ENCODE measurements around the gene TARBP2. TPM values are rescaled to one million over a fixed set of nuclear protein-coding genes. Genes with fewer than 3 reads are reported as not detected.

Gene TARBP2
- total and polyA plus RNA-seq, 7 donors: 7.6 to 23.3 (median 10.8) TPM

DNA sequence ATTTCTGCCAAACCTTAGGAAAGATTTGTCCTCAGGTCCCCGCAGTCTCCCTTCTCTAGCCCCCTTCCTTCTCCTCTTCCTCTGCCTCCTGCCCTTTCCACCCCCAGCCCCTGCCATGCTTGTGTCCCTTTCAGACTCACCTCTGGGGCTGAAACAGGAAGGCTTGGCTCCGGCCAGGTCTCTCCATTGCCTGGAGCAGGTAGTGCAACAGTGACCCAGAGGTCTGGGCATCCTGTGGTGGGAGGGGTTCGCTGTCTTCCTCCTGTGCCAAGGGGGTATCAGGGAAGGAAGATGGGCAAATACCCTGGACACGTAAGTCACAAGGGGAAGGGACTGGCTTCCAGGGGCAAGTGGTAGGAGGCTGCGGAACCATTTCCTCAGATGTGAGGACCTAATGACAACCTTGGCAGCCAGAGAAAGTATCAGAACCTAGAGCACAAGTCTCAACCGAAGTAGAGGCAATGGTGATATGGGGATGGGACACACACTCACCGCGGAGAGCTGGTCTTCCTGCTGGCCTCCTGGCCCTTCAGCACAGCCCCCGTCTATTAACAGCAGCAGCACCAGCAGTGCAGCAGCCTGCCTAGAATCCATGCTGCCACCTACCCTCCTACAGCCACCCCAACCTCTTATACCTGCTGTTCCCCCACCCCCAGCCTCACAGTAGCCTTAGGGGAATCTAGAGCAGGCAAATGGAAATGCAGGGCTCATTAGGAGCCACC, 6.0 kb downstream of the TARBP2 start, which contains the start of gene NPFF:
Gene NPFF (minus strand): TSS at position 604 of the 722 bp plus-strand sequence. CDS start 10 bp downstream, at position 594.
- ATAC-seq (no peak), DNase-seq (no peak)
- WGBS, 3 donors: 79 to 87% (median 86%) methylated on average over 9 of the region's 9 CpGs
- Histone ChIP-seq H3K9me3 (no peaks in the 10 kb centered on the region), H3K27me3 (ENCODE audit: insufficient read depth in 3 of 3, low read length in 2 of 3) (no peaks in the 10 kb centered on the region), H3K4me1 (peaks cover 16% of the 10 kb centered on the region), H3K27ac (no peak within 1 kb of the TSS), H3K36me3 (ENCODE audit: insufficient read depth in 1 of 2, low read depth in 1 of 2) (peaks cover 0 to 58% of the 10 kb centered on the region in 2 donors), H3K4me3 (no peak within 1 kb of the TSS)
- intact Hi-C loops (cut with DNase I): loop anchor here in 1 of 2 donors (5.0 kb wide), 1 partner anchor 155 kb away; no protein-coding TSS in a partner anchor
- TF ChIP-seq, protein P1, sequence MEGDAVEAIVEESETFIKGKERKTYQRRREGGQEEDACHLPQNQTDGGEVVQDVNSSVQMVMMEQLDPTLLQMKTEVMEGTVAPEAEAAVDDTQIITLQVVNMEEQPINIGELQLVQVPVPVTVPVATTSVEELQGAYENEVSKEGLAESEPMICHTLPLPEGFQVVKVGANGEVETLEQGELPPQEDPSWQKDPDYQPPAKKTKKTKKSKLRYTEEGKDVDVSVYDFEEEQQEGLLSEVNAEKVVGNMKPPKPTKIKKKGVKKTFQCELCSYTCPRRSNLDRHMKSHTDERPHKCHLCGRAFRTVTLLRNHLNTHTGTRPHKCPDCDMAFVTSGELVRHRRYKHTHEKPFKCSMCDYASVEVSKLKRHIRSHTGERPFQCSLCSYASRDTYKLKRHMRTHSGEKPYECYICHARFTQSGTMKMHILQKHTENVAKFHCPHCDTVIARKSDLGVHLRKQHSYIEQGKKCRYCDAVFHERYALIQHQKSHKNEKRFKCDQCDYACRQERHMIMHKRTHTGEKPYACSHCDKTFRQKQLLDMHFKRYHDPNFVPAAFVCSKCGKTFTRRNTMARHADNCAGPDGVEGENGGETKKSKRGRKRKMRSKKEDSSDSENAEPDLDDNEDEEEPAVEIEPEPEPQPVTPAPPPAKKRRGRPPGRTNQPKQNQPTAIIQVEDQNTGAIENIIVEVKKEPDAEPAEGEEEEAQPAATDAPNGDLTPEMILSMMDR (IDR thresholded peaks at IDR 0.05): no peak

DNA sequence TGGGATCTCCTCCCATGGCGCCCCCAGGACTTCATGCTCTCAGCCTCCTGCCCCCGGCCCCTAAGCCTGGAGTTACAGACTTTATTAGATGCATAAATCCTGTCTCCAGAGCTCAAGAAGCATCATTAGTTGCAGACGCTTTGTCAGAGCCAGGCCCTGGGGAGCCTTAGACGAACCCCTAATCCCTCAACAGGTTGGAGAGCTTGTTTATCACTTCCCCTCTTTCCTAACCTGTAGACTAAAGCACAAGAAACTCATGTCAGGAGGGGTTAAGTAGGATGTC, 6.5 kb downstream of the TARBP2 start:
- ATAC-seq: no peak
- Histone ChIP-seq H3K27ac (no peak overlapping the region), H3K36me3 (ENCODE audit: insufficient read depth in 1 of 2, low read depth in 1 of 2) (peaks cover 0 to 63% of the 10 kb centered on the region in 2 donors), H3K9me3 (no peaks in the 10 kb centered on the region), H3K27me3 (ENCODE audit: insufficient read depth in 3 of 3, low read length in 2 of 3) (no peaks in the 10 kb centered on the region), H3K4me3 (no peak overlapping the region), H3K4me1 (peaks cover 15% of the 10 kb centered on the region)
- TF ChIP-seq, protein P1 (IDR thresholded peaks at IDR 0.05): no peak
- intact Hi-C loops (cut with DNase I): loop anchor here in 1 of 2 donors (5.0 kb wide), 1 partner anchor 155 kb away; no protein-coding TSS in a partner anchor
- no peak for DNase-seq
- 76 to 81% (median 81%) methylated on average over 4 of the region's 4 CpGs for WGBS, 3 donors

DNA sequence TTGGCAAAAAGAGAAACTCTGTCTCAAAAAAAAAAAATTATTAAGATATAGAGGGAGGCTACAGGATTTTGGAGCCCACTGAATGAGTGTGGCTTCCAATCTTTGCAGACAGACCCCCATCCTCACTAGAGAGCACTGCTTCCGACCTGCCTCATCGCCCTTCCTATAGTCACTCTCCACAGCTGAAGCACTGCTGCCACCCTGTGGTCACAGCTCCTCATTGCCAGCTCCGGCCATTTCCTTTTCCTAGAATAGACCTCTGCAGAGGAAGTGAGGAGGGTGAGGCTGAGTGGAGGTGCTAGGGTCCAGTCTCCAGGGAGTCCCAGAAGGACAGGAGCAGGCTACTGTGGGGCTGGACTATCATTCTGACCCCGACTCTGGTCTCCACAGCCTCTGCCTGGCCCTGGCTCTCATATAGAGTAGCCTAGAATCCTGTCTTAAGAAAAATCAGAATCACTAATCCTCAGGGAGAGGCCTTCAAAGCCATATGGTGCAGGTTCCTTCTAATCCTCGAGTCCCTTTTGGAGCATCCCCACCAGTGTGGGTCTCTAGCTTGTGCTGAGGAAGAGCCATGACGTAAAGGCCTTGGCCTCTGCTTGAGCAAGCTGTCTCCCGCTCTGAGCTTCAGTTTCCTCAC, 7.6 kb downstream of the TARBP2 start:
- peaks cover 15% of the 10 kb centered on the region for H3K4me1 ChIP-seq
- peak overlapping the region; percentile 14 for H3K27ac ChIP-seq
- intact Hi-C loops (cut with DNase I): loop anchor here (2.0 to 5.0 kb wide), 2 partner anchors 156 kb away; no protein-coding TSS in a partner anchor
- TF ChIP-seq, protein P1 (IDR thresholded peaks at IDR 0.05): peak; percentile 86
- H3K36me3 ChIP-seq (ENCODE audit: insufficient read depth in 1 of 2, low read depth in 1 of 2): peaks cover 0 to 67% of the 10 kb centered on the region in 2 donors
- no peaks in the 10 kb centered on the region for H3K9me3 ChIP-seq
- ATAC-seq (peak; percentile 81 to 90 (median 88)), DNase-seq (peak; percentile 81 to 90)
- H3K4me3 ChIP-seq: no peak overlapping the region
- no peaks in the 10 kb centered on the region for H3K27me3 ChIP-seq (ENCODE audit: insufficient read depth in 3 of 3, low read length in 2 of 3)
- 28 to 34% (median 30%) methylated on average over 7 of the region's 7 CpGs for WGBS, 3 donors

DNA sequence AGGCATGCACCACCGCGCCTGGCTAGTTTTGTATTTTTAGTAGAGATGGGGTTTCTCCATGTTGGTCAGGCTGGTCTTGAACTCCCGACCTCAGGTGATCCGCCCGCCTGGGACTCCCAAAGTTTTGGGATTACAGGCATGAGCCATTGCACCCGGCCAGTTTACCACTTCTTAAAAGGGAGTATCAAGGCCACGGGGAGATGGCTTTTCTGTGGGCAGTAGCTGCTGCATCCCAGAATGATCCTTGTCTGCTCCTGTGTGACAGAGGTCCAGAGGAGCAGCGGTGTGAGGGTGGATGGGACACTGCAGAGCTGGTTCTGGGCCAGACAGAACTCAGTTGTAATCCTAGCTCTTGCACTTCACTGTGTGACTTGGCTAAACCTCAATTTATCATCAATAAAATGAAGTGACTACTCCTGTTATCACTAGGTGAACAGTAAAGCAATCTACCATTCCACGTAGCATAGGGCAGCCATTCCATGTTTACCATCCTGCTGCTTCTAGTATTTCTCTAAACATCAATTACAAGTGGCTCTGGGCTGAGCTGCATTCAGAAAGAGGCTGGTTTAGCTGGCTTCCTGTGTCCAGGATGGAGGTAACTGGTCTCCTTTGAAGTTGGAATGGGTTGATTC, 9.2 kb downstream of the TARBP2 start:
- peaks cover 5 to 75% of the 10 kb centered on the region in 2 donors for H3K36me3 ChIP-seq (ENCODE audit: insufficient read depth in 1 of 2, low read depth in 1 of 2)
- no peak for ATAC-seq
- no peaks in the 10 kb centered on the region for H3K27me3 ChIP-seq (ENCODE audit: insufficient read depth in 3 of 3, low read length in 2 of 3)
- WGBS, 3 donors: 80 to 85% (median 81%) methylated on average over 7 to 9 of the region's 9 CpGs
- no peak for DNase-seq
- H3K4me3 ChIP-seq: no peak overlapping the region
- TF ChIP-seq, protein P1 (IDR thresholded peaks at IDR 0.05): no peak
- intact Hi-C loops (cut with DNase I): no loop called here
- peaks cover 9% of the 10 kb centered on the region for H3K4me1 ChIP-seq
- no peaks in the 10 kb centered on the region for H3K9me3 ChIP-seq
- no peak overlapping the region for H3K27ac ChIP-seq
